ENCODE data around the gene GTPBP1. TPM values are rescaled to one million over a fixed set of nuclear protein-coding genes. Genes with fewer than 3 reads are reported as not detected.

Gene GTPBP1
- total RNA-seq, 3 donors from 2014 or later (not counting 1 experiment from before 2014, with no cell fraction given), result 236 to 259 (median 249) TPM

GRCh38 chr22:38733724-38734381 is 28.1 kb downstream of the GTPBP1 start:
- no peaks in the 10 kb centered on the region for H3K27me3 ChIP-seq (ENCODE audit: control insufficient read depth, insufficient read depth, low read length)
- DNase-seq (peak in 1 of 2 donors; percentile 35), ATAC-seq (peak; percentile 5 to 13 (median 7))
- peaks cover 37% of the 10 kb centered on the region for H3K4me1 ChIP-seq (ENCODE audit: control insufficient read depth, insufficient read depth, low read length)
- H3K9me3 ChIP-seq (ENCODE audit: control insufficient read depth, insufficient read depth, low read length), result no peaks in the 10 kb centered on the region
- peaks cover 82% of the 10 kb centered on the region for H3K36me3 ChIP-seq (ENCODE audit: control insufficient read depth, insufficient read depth, low read length)
- no peaks in the 10 kb centered on the region for H3K27me3 Mint-ChIP-seq (ENCODE audit: low read depth in 2 of 2)
- H3K27ac Mint-ChIP-seq, result peak overlapping the region; percentile 83 to 86
- no peaks in the 10 kb centered on the region for H3K36me3 Mint-ChIP-seq
- no peaks in the 10 kb centered on the region for H3K9me3 Mint-ChIP-seq
- H3K4me3 ChIP-seq (ENCODE audit: low read length), result no peak overlapping the region
- intact Hi-C loops (cut with micrococcal nuclease), result no loop called here
- WGBS (ENCODE audit: insufficient coverage), result 88% methylated on average over 8 of the region's 8 CpGs
- peak overlapping the region; percentile 16 for H3K27ac ChIP-seq (ENCODE audit: low read length)
- no peak for TF ChIP-seq CTCF (IDR thresholded peaks at IDR 0.05)
- peaks cover 27 to 62% of the 10 kb centered on the region in 2 donors for H3K4me1 Mint-ChIP-seq
- H3K4me3 Mint-ChIP-seq, result no peak overlapping the region

GRCh38 chr22:38734421-38735100 is 28.8 kb downstream of the GTPBP1 start:
- no peaks in the 10 kb centered on the region for H3K9me3 Mint-ChIP-seq
- peaks cover 27 to 62% of the 10 kb centered on the region in 2 donors for H3K4me1 Mint-ChIP-seq
- Histone ChIP-seq H3K27me3 (ENCODE audit: control insufficient read depth, insufficient read depth, low read length) (no peaks in the 10 kb centered on the region), H3K4me1 (ENCODE audit: control insufficient read depth, insufficient read depth, low read length) (peaks cover 44% of the 10 kb centered on the region), H3K9me3 (ENCODE audit: control insufficient read depth, insufficient read depth, low read length) (no peaks in the 10 kb centered on the region), H3K4me3 (ENCODE audit: low read length) (no peak overlapping the region), H3K27ac (ENCODE audit: low read length) (no peak overlapping the region), H3K36me3 (ENCODE audit: control insufficient read depth, insufficient read depth, low read length) (peaks cover 82% of the 10 kb centered on the region)
- ATAC-seq, result no peak
- H3K27me3 Mint-ChIP-seq (ENCODE audit: low read depth in 2 of 2), result no peaks in the 10 kb centered on the region
- peak overlapping the region; percentile 15 for H3K4me3 Mint-ChIP-seq
- no peak for TF ChIP-seq CTCF (IDR thresholded peaks at IDR 0.05)
- intact Hi-C loops (cut with micrococcal nuclease), result no loop called here
- H3K27ac Mint-ChIP-seq, result peak overlapping the region; percentile 83 to 86
- no peaks in the 10 kb centered on the region for H3K36me3 Mint-ChIP-seq
- 84% methylated on average over 12 of the region's 13 CpGs for WGBS (ENCODE audit: insufficient coverage)
- peak in 1 of 2 donors; percentile 38 for DNase-seq

GRCh38 chr22:38735126-38735464 is 29.4 kb downstream of the GTPBP1 start:
- Histone ChIP-seq H3K4me1 (ENCODE audit: control insufficient read depth, insufficient read depth, low read length) (peaks cover 49% of the 10 kb centered on the region), H3K27ac (ENCODE audit: low read length) (peak overlapping the region; percentile 6), H3K27me3 (ENCODE audit: control insufficient read depth, insufficient read depth, low read length) (no peaks in the 10 kb centered on the region), H3K36me3 (ENCODE audit: control insufficient read depth, insufficient read depth, low read length) (peaks cover 82% of the 10 kb centered on the region), H3K9me3 (ENCODE audit: control insufficient read depth, insufficient read depth, low read length) (no peaks in the 10 kb centered on the region), H3K4me3 (ENCODE audit: low read length) (no peak overlapping the region)
- Mint-ChIP-seq H3K27me3 (ENCODE audit: low read depth in 2 of 2) (no peaks in the 10 kb centered on the region), H3K4me1 (peaks cover 27 to 60% of the 10 kb centered on the region in 2 donors), H3K9me3 (no peaks in the 10 kb centered on the region), H3K27ac (peak overlapping the region; percentile 83 to 86), H3K4me3 (no peak overlapping the region), H3K36me3 (no peaks in the 10 kb centered on the region)
- no peak for DNase-seq
- ATAC-seq, result no peak
- intact Hi-C loops (cut with micrococcal nuclease), result no loop called here
- WGBS (ENCODE audit: insufficient coverage), result 96% methylated on average over 7 of the region's 7 CpGs
- TF ChIP-seq CTCF (IDR thresholded peaks at IDR 0.05), result no peak
